AG09319 (cell line): Measurements from ENCODE around the gene TAF4B.

ENCODE experiments used
- DNase-seq: peaks from one replicate; pipeline ENCODE4 v3.0.0-alpha.2; 2010; ENCODE audit warnings: low read depth; ENCODE audit errors: extremely low read depth
- CTCF ChIP-seq: IDR thresholded peaks from 2 replicates; pipeline ENCODE4 v1.5.1; 2011; ENCODE audit warnings: low read depth, mild to moderate bottlenecking, inconsistent platforms, low read length, moderate library complexity

The TAF4B gene

GRCh38 chr18:26421503-26421902, 195.3 kb downstream of the TAF4B start:
- TF ChIP-seq CTCF = no peak
- DNase-seq = no peak

GRCh38 chr18:26421931-26422330, 195.7 kb downstream of the TAF4B start:
- DNase-seq = no peak
- no peak for TF ChIP-seq CTCF

- TF ChIP-seq CTCF = no peak
- DNase-seq = no peak
These were observed 196.4 kb downstream of the TAF4B start for GRCh38 chr18:26422472-26423162.

- no peak for TF ChIP-seq CTCF
- DNase-seq = no peak
These were observed 198.3 kb downstream of the TAF4B start for GRCh38 chr18:26424428-26425147.

- TF ChIP-seq CTCF = no peak
- DNase-seq = no peak
These were observed 198.9 kb downstream of the TAF4B start for GRCh38 chr18:26425148-26425531.

- TF ChIP-seq CTCF = no peak
- DNase-seq = peak; percentile 47
These were observed 203.4 kb downstream of the TAF4B start for GRCh38 chr18:26429535-26430226.
